HCT116 (cell line): Measurements from ENCODE around the gene UBIAD1. TPM values are rescaled to one million over a fixed set of nuclear protein-coding genes. Genes with fewer than 3 reads are reported as not detected.

Experiments
- ATAC-seq: fragments of 200-7000 bp; cut with Tn5 transposase; 2 replicates; pipeline ENCODE4 v1.9.1; 2020; ENCODE audit warnings: mild to moderate bottlenecking, moderate library complexity
- BruUV-seq: library from RNA; stranded (reverse); fragments of 400-500 nt; replicated peaks from 2 replicates; lab custom pipeline; 2021; lab: Mats Ljungman, UMichigan
- CTCF ChIA-PET: fragments of 300-600 bp; sonication (Branson Sonifier 250); formaldehyde crosslinking; loops from one replicate; lab custom pipeline; 2021; ENCODE audit warnings: antibody characterized with exemption; lab: Charles Lee
- POLR2A ChIA-PET: fragments of 300-600, 350-600 bp; sonication (Branson Sonifier 250); formaldehyde crosslinking; loops from one replicate; lab custom pipeline; 2021; ENCODE audit warnings: antibody characterized with exemption; lab: Charles Lee
- RAD21 ChIA-PET, 2 experiments: fragments of 300-600 bp; sonication (Branson Sonifier 250); formaldehyde crosslinking; loops; one replicate each; lab custom pipeline; 2023; ENCODE audit warnings: low total read pairs in 2 of 2; ENCODE audit not compliant: uncharacterized antibody in 2 of 2, unreplicated experiment in 2 of 2, low non-redundant PET in 1 of 2; lab: Charles Lee
- DNase-seq: peaks from one replicate; pipeline ENCODE4 v3.0.0-alpha.2; 2010; ENCODE audit warnings: low read depth, low spot score
- H2AFZ ChIP-seq: fragments of 200-600 bp; shearing (Covaris generic), sonication (generic); 2 replicates; pipeline ENCODE4 v1.6.1; 2017; ENCODE audit warnings: low read depth, mixed run types, mixed read lengths, antibody characterized with exemption, low read length; ENCODE audit not compliant: poor library complexity, severe bottlenecking
- H3K27ac ChIP-seq: 2 replicates; pipeline ENCODE4 v1.5.1; 2012; ENCODE audit warnings: low read depth, low read length
- H3K27me3 ChIP-seq: fragments of 200-600 bp; sonication (generic); 2 replicates; pipeline ENCODE4 v1.6.1; 2016; ENCODE audit warnings: mixed run types, low read length, mixed read lengths; ENCODE audit not compliant: insufficient read depth
- H3K36me3 ChIP-seq, 2 experiments: fragments of 200-500 bp in 1 of 2; fragments of 200-600 bp in 1 of 2; sonication (Bioruptor generic) in 1 of 2; sonication (generic) in 1 of 2; 2 replicates each; pipeline versions ENCODE4 v1.5.1 to v1.6.1; 2014 to 2016; ENCODE audit warnings: low read length in 2 of 2, inconsistent platforms in 1 of 2, mixed read lengths in 1 of 2, mixed run types in 1 of 2; ENCODE audit not compliant: insufficient read depth in 2 of 2, control insufficient read depth in 1 of 2
- H3K4me1 ChIP-seq, 2 experiments: fragments of 200-600 bp in 1 of 2; sonication (generic) in 1 of 2; 2 replicates each; pipeline versions ENCODE4 v1.5.1 to v1.6.1; 2012 to 2017; ENCODE audit warnings: low read length in 2 of 2, inconsistent platforms in 1 of 2, mild to moderate bottlenecking in 1 of 2, mixed read lengths in 1 of 2, mixed run types in 1 of 2, moderate library complexity in 1 of 2; ENCODE audit not compliant: insufficient read depth in 2 of 2, control insufficient read depth in 1 of 2
- H3K4me2 ChIP-seq: fragments of 200-600 bp; sonication (generic); 2 replicates; pipeline ENCODE4 v1.6.1; 2017; ENCODE audit warnings: mixed run types, low read length, mixed read lengths
- H3K4me3 ChIP-seq, 2 experiments: fragments of 200-600 bp in 1 of 2; sonication (generic) in 1 of 2; replicated peaks in 1 of 2; 2 replicates each; pipeline ENCODE4 v1.5.1; 2011 to 2016; ENCODE audit warnings: low read length in 2 of 2, control low read depth in 1 of 2, low read depth in 1 of 2, mild to moderate bottlenecking in 1 of 2, mixed read lengths in 1 of 2, mixed run types in 1 of 2
- H3K79me2 ChIP-seq: fragments of 200-600 bp; sonication (generic); 2 replicates; pipeline ENCODE4 v1.6.1; 2017; ENCODE audit warnings: mild to moderate bottlenecking, mixed run types, low read length, moderate library complexity, mixed read lengths; ENCODE audit not compliant: insufficient read depth
- H3K9ac ChIP-seq: fragments of 200-600 bp; sonication (generic); 2 replicates; pipeline ENCODE4 v1.6.1; 2016; ENCODE audit warnings: low read length, mixed read lengths
- H3K9me2 ChIP-seq: fragments of 200-600 bp; sonication (generic), shearing (Covaris generic); 2 replicates; pipeline ENCODE4 v1.6.1; 2017; ENCODE audit warnings: mixed run types, mild to moderate bottlenecking, moderate library complexity; ENCODE audit not compliant: insufficient read depth
- H3K9me3 ChIP-seq, 2 experiments: fragments of 200-500 bp in 1 of 2; fragments of 200-600 bp in 1 of 2; sonication (Bioruptor generic) in 1 of 2; sonication (generic) in 1 of 2; 2 replicates each; pipeline ENCODE4 v1.6.1; 2014 to 2017; ENCODE audit warnings: low read length in 2 of 2, mixed read lengths in 2 of 2, inconsistent platforms in 1 of 2, low read depth in 1 of 2, mild to moderate bottlenecking in 1 of 2, mixed run types in 1 of 2, moderate library complexity in 1 of 2; ENCODE audit not compliant: control insufficient read depth in 1 of 2, insufficient read depth in 1 of 2
- H4K20me1 ChIP-seq: fragments of 200-600 bp; sonication (generic), shearing (Covaris generic); 2 replicates; pipeline ENCODE4 v1.6.1; 2017; ENCODE audit warnings: mixed run types, mild to moderate bottlenecking, moderate library complexity; ENCODE audit not compliant: insufficient read depth
- EZH2phosphoT487 ChIP-seq: fragments of 200-600 bp; IDR thresholded peaks from 2 replicates; pipeline ENCODE4 v1.6.1; 2018; ENCODE audit warnings: antibody characterized with exemption, borderline replicate concordance
- FOSL1 ChIP-seq: IDR thresholded peaks from 2 replicates; pipeline ENCODE4 v1.6.1; 2012; ENCODE audit warnings: low read depth
- JUND ChIP-seq: IDR thresholded peaks from 2 replicates; pipeline ENCODE4 v1.6.1; 2012
- RAD21 ChIP-seq: IDR thresholded peaks from 2 replicates; pipeline ENCODE4 v1.6.1; 2012; ENCODE audit warnings: low read depth, mild to moderate bottlenecking
- SP1 ChIP-seq: IDR thresholded peaks from 2 replicates; pipeline ENCODE4 v1.6.1; 2012; ENCODE audit warnings: low read depth
- intact Hi-C: fragments of 100-400 bp; cut with micrococcal nuclease; formaldehyde crosslinking; loops from 2 replicates; pipeline ENCODE4 v1.10.0; 2022
- total RNA-seq: library from RNA; stranded (reverse); gene quantifications from one replicate; pipeline ENCODE4 v1.2.1, GENCODE V29; 2021; ENCODE audit not compliant: unreplicated experiment
- TF ChIP-seq, protein P1 (sequence below): IDR thresholded peaks from 2 replicates; pipeline ENCODE4 v1.6.1; 2012; ENCODE audit warnings: low read depth
- TF ChIP-seq, protein P2 (sequence below), 3 experiments: fragments of 200-600 bp in 1 of 3; sonication (generic) in 1 of 3; IDR thresholded peaks in 2 of 3; conservative IDR thresholded peaks in 1 of 3; 2 replicates each; pipeline ENCODE4 v1.5.1; 2012 to 2017; ENCODE audit warnings: low read depth in 2 of 3, low read length in 2 of 3, antibody characterized with exemption in 1 of 3, borderline replicate concordance in 1 of 3, control low read depth in 1 of 3, mild to moderate bottlenecking in 1 of 3, mixed read lengths in 1 of 3, mixed run types in 1 of 3, moderate library complexity in 1 of 3; ENCODE audit not compliant: insufficient read depth in 1 of 3

The UBIAD1 gene
- total RNA-seq, 1 experiment from 2014 or later = 17.2 TPM

DNA sequence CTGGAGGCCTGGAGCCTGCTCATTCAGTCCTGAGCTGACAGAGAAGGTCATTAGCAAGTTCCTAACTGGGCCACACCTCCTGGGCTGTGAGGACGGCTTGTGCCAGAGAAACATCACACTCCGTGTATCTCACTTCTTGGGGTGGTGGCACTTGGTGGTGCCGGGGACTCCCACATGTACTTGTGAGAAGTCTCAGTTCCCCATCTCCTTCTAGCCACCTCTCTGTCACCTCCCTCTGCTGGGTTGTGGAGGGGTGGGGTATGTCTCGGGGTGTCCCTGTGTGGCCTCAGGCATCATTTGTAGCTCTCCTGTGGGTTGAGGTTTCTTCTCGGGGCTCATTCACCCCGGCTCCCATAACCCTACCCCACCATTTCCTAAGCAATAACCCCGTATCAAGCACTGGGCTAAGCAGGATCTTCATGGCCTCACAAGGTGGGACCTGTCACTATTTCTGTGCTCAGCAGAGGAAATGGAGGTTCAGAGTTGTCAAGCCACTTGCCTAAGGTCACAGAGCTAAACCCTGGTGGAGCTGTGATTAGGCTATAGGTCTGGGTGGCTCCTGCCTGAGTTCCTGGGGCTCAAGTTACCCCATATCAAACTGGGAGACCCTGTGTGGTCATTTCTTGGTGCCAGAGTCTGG lies 62.5 kb downstream of the UBIAD1 start (continued):
- TF ChIP-seq, protein P1, sequence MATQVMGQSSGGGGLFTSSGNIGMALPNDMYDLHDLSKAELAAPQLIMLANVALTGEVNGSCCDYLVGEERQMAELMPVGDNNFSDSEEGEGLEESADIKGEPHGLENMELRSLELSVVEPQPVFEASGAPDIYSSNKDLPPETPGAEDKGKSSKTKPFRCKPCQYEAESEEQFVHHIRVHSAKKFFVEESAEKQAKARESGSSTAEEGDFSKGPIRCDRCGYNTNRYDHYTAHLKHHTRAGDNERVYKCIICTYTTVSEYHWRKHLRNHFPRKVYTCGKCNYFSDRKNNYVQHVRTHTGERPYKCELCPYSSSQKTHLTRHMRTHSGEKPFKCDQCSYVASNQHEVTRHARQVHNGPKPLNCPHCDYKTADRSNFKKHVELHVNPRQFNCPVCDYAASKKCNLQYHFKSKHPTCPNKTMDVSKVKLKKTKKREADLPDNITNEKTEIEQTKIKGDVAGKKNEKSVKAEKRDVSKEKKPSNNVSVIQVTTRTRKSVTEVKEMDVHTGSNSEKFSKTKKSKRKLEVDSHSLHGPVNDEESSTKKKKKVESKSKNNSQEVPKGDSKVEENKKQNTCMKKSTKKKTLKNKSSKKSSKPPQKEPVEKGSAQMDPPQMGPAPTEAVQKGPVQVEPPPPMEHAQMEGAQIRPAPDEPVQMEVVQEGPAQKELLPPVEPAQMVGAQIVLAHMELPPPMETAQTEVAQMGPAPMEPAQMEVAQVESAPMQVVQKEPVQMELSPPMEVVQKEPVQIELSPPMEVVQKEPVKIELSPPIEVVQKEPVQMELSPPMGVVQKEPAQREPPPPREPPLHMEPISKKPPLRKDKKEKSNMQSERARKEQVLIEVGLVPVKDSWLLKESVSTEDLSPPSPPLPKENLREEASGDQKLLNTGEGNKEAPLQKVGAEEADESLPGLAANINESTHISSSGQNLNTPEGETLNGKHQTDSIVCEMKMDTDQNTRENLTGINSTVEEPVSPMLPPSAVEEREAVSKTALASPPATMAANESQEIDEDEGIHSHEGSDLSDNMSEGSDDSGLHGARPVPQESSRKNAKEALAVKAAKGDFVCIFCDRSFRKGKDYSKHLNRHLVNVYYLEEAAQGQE = no peak
- TF ChIP-seq SP1 = no peak
- no peak for TF ChIP-seq JUND

DNA sequence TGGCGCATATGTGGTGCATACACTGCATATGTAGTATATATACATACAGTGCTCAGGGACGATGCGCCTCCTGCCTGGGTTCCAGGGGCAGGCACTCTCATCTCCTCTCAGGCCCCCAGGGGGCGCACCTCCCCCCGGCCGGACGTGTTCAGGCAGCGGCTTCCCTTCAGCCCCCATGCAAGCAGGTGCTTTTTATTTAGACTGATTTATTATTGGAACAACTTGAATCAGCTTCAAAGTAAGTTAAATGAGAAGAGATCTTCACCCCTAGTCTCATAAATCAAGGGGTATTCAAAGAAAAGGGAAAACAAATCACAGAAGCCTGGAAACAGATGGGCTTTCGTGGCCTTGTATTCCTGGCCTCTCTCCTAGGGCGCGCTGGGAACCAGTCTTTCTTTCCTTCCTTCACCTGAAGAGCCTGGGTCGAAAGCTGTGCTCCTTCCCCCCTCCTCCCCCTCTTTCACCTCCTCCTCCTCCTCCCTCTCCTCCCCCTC lies 64.6 kb downstream of the UBIAD1 start:
- H3K9ac ChIP-seq = no peak overlapping the region
- H3K27me3 ChIP-seq = no peaks in the 10 kb centered on the region
- TF ChIP-seq FOSL1 = no peak
- peak; percentile 65 for TF ChIP-seq RAD21
- TF ChIP-seq, protein P2, sequence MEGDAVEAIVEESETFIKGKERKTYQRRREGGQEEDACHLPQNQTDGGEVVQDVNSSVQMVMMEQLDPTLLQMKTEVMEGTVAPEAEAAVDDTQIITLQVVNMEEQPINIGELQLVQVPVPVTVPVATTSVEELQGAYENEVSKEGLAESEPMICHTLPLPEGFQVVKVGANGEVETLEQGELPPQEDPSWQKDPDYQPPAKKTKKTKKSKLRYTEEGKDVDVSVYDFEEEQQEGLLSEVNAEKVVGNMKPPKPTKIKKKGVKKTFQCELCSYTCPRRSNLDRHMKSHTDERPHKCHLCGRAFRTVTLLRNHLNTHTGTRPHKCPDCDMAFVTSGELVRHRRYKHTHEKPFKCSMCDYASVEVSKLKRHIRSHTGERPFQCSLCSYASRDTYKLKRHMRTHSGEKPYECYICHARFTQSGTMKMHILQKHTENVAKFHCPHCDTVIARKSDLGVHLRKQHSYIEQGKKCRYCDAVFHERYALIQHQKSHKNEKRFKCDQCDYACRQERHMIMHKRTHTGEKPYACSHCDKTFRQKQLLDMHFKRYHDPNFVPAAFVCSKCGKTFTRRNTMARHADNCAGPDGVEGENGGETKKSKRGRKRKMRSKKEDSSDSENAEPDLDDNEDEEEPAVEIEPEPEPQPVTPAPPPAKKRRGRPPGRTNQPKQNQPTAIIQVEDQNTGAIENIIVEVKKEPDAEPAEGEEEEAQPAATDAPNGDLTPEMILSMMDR (IDR thresholded peaks at IDR 0.05 in 2 of 3, conservative IDR thresholded peaks at IDR 0.05 in 1 of 3; ENCODE audit: borderline replicate concordance in 1 of 3, insufficient read depth in 1 of 3, low read depth in 2 of 3, low read length in 2 of 3) = peak; percentile 88 to 98 (median 95)
- no peak for TF ChIP-seq EZH2phosphoT487
- TF ChIP-seq, all 23 proteins: peak for 2
- intact Hi-C loops = loop anchor here (1.0 to 5.0 kb wide), 3 partner anchors 27 to 305 kb away; no protein-coding TSS in a partner anchor
- peaks cover 5 to 7% of the 10 kb centered on the region in 2 experiments; a peak in 2 of 4 replicates for H3K4me1 ChIP-seq
- ChIA-PET POLR2A (no interaction called here), RAD21 (no interaction called here), CTCF (no interaction called here)
- ATAC-seq (peak; percentile 95), DNase-seq (peak; percentile 19)
- no peaks in the 10 kb centered on the region for H3K36me3 ChIP-seq
- BruUV-seq = no TSS peak
- H3K27ac ChIP-seq = no peak overlapping the region
- H3K9me2 ChIP-seq = no peaks in the 10 kb centered on the region
- no peak overlapping the region for H3K4me3 ChIP-seq
- H2AFZ ChIP-seq = no peak overlapping the region
- no peaks in the 10 kb centered on the region for H4K20me1 ChIP-seq
- H3K9me3 ChIP-seq = no peaks in the 10 kb centered on the region
- no peaks in the 10 kb centered on the region for H3K79me2 ChIP-seq
- no peak overlapping the region for H3K4me2 ChIP-seq

Other genes starting within 250 kb of the UBIAD1 start
- gene MASP2, start 226.0 kb upstream of the UBIAD1 start, total RNA-seq = 0.25 TPM
- 150 TPM for gene SRM, start 213.2 kb upstream of the UBIAD1 start, total RNA-seq
- gene EXOSC10, start 173.3 kb upstream of the UBIAD1 start, total RNA-seq = 80.7 TPM
- not detected for gene ANGPTL7, start 83.8 kb upstream of the UBIAD1 start, total RNA-seq
- 42.2 TPM for gene MTOR, start 10.6 kb upstream of the UBIAD1 start, total RNA-seq
- 2.3 TPM for gene DISP3, start 206.0 kb downstream of the UBIAD1 start, total RNA-seq